Measurements from ENCODE around the gene TBC1D26.
"Not testable (repeated sequence)": the region's sequence is repeated elsewhere in the genome, so short reads cannot be mapped to it uniquely, and the experiment has no call there.

The TBC1D26 gene

GRCh38 chr17:15744074-15744676, 12.1 kb downstream of the TBC1D26 start:
- DNase-seq, result no peak

- DNase-seq, result no peak
These were observed 12.8 kb downstream of the TBC1D26 start for GRCh38 chr17:15744885-15745284.

GRCh38 chr17:15749403-15749802, 17.3 kb downstream of the TBC1D26 start:
- DNase-seq, result not testable (repeated sequence)

- DNase-seq, result not testable (repeated sequence)
These were observed 36.9 kb downstream of the TBC1D26 start for GRCh38 chr17:15768865-15769533.

- not testable (repeated sequence) for DNase-seq
These were observed 38.6 kb downstream of the TBC1D26 start for GRCh38 chr17:15770679-15771078.

GRCh38 chr17:15776871-15777270, 44.8 kb downstream of the TBC1D26 start:
- no peak for DNase-seq

GRCh38 chr17:15777297-15777696, 45.2 kb downstream of the TBC1D26 start:
- DNase-seq, result no peak

DNA sequence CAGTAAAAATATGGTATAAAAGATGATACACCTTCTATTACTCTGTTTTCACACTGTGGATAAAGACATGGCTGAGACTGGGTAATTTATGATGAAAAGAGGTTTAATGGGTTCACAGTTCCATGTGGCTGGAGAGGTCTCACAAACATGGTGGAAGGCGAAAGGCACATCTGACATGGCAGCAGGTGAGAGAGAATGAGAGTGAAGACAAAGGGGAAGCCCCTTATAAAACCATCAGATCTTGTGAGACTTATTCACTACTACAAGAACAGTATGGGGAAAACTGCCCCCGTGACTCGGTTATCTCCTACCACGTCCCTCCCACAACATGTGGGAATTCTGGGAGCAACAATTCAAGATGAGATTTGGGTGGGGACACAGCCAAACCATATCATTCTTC, 45.6 kb downstream of the TBC1D26 start:
- DNase-seq, result no peak

GRCh38 chr17:15779119-15779518, 47.0 kb downstream of the TBC1D26 start:
- DNase-seq, result no peak

- DNase-seq, result no peak
These were observed 48.1 kb downstream of the TBC1D26 start for GRCh38 chr17:15780188-15780587.

DNA sequence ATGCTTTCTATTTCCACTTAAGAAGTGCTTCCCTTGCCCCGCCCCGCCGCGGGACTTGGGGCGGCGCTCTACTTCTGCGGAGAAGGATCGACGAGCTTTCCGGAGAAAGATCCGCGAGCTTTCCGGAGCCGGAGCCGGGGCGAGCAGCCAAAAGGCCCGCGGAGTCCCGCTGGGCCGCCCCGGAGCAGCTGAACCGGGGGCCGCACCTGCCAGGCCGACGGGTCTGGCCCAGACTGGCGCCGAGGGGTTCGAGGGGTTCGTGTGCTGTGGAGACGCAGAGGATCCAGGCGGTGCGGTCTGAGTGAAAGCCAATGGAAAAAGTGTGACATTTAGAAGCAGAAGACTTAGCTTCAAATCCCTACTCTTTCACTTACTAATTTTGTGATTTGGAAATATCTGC, 50.8 kb downstream of the TBC1D26 start:
- DNase-seq, result peak; percentile 23

DNA sequence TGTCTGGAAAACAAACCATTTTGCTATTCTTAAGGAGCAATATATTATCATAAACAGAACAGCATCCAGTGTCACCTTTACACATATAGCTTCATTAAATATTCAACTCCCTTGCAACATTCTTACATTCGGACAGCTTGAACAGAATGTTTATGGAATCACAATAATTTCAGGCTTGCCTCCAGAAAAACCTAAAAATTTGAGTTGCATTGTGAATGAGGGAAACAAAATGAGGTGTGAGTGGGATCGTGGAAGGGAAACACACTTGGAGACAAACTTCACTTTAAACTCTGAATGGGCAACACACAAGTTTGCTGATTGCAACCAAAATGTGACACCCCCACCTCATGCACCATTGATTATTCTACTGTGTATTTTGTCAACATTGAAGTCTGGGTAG, 51.4 kb downstream of the TBC1D26 start:
- DNase-seq, result no peak

GRCh38 chr17:15784351-15784750, 52.3 kb downstream of the TBC1D26 start:
- DNase-seq, result not testable (repeated sequence)

- DNase-seq, result not testable (repeated sequence)
These were observed 55.4 kb downstream of the TBC1D26 start for GRCh38 chr17:15787363-15788075.

DNA sequence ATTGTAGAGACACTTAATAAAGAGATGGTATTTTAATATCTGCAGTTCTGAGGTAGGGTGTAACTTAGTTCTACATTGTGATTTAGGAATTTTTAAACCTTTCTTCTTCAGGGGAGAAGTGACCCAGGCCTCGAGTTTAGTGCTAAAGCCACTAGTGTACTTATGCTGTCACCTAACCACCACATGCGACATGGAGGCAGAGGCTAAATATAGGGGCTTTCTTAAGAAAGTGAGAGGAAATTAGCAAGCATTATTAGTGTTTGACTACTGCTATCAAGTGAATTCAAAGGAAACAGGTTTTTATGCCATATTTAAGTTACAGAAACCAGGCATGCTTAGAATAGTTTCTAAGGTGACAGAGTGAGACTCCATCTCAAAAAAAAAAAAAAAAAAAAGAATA, 56.3 kb downstream of the TBC1D26 start:
- DNase-seq, result not testable (repeated sequence)

Data from stimulated activated CD4-positive, alpha-beta T cell treated with anti-CD3 and anti-CD28 coated beads, Interleukin-12 subunit alpha, Interleukin-12 subunit beta, amount 100 ng/mL, for 4 hours (primary cell).